Ishikawa (cell line): ENCODE data around the gene ITGA6.

Experiments used
- NFIC ChIP-seq: IDR thresholded peaks from 2 replicates; pipeline ENCODE4 v1.6.1; 2012
- RAD21 ChIP-seq: IDR thresholded peaks from 2 replicates; pipeline ENCODE4 v1.6.1; 2012; ENCODE audit warnings: low read depth
- TAF1 ChIP-seq: IDR thresholded peaks from 2 replicates; pipeline ENCODE4 v1.6.1; 2012; ENCODE audit warnings: low read depth, mild to moderate bottlenecking
- ZBTB7A ChIP-seq: IDR thresholded peaks from 2 replicates; pipeline ENCODE4 v1.6.1; 2012; ENCODE audit warnings: low read depth
- TF ChIP-seq, protein P1 (sequence below): IDR thresholded peaks from 2 replicates; pipeline ENCODE4 v1.6.1; 2012; ENCODE audit warnings: low read depth, mild to moderate bottlenecking
- TF ChIP-seq, protein P2 (sequence below): IDR thresholded peaks from 2 replicates; pipeline ENCODE4 v1.6.1; 2012

DNA sequence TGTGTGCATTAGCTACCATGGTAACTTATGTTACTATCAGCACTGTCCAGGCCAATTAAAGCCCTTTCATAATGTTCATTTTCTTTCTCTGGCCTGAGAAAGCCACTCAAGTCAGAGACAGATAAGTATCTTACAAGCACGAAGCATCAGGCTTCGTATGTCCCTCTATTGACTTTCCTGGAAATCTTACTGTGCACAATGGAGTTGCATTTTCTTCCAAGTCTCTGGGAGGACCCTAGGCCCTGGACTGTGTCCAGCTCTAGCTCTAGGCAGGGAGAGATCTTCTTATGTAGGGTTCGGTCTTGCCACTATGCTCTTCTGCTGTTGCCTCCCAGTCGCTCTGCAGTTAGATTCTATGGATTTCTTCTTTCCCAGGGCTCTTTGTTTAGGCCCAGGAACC, 40.0 kb upstream of the ITGA6 start:
- no peak for TF ChIP-seq TAF1
- no peak for TF ChIP-seq RAD21
- no peak for TF ChIP-seq ZBTB7A
- no peak for TF ChIP-seq NFIC
- TF ChIP-seq, protein P1, sequence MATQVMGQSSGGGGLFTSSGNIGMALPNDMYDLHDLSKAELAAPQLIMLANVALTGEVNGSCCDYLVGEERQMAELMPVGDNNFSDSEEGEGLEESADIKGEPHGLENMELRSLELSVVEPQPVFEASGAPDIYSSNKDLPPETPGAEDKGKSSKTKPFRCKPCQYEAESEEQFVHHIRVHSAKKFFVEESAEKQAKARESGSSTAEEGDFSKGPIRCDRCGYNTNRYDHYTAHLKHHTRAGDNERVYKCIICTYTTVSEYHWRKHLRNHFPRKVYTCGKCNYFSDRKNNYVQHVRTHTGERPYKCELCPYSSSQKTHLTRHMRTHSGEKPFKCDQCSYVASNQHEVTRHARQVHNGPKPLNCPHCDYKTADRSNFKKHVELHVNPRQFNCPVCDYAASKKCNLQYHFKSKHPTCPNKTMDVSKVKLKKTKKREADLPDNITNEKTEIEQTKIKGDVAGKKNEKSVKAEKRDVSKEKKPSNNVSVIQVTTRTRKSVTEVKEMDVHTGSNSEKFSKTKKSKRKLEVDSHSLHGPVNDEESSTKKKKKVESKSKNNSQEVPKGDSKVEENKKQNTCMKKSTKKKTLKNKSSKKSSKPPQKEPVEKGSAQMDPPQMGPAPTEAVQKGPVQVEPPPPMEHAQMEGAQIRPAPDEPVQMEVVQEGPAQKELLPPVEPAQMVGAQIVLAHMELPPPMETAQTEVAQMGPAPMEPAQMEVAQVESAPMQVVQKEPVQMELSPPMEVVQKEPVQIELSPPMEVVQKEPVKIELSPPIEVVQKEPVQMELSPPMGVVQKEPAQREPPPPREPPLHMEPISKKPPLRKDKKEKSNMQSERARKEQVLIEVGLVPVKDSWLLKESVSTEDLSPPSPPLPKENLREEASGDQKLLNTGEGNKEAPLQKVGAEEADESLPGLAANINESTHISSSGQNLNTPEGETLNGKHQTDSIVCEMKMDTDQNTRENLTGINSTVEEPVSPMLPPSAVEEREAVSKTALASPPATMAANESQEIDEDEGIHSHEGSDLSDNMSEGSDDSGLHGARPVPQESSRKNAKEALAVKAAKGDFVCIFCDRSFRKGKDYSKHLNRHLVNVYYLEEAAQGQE = no peak
- TF ChIP-seq, protein P2, sequence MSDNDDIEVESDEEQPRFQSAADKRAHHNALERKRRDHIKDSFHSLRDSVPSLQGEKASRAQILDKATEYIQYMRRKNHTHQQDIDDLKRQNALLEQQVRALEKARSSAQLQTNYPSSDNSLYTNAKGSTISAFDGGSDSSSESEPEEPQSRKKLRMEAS = no peak
